ENCODE results near the gene PCDHGC4.

Gene PCDHGC4

DNA sequence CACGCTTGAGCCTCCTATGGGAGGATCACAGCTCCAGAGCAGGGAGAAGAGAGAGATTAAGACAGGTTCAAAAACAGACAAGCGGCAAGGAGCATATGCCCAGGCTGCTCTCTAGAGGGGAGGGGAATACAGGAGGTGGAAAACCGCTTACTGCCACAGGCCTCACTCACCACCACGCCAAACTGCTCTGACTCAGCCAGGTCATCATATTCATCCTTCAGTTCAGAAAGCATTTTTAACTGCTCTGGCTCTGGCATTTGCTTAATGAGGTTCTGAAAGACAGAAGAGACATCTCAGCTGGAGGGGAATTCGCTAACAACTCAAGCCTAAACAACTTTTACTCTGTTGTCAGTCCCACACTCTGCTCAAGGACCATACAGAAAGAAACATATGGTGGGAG lies 44.2 kb downstream of the PCDHGC4 start:
- TF ChIP-seq, protein P1, sequence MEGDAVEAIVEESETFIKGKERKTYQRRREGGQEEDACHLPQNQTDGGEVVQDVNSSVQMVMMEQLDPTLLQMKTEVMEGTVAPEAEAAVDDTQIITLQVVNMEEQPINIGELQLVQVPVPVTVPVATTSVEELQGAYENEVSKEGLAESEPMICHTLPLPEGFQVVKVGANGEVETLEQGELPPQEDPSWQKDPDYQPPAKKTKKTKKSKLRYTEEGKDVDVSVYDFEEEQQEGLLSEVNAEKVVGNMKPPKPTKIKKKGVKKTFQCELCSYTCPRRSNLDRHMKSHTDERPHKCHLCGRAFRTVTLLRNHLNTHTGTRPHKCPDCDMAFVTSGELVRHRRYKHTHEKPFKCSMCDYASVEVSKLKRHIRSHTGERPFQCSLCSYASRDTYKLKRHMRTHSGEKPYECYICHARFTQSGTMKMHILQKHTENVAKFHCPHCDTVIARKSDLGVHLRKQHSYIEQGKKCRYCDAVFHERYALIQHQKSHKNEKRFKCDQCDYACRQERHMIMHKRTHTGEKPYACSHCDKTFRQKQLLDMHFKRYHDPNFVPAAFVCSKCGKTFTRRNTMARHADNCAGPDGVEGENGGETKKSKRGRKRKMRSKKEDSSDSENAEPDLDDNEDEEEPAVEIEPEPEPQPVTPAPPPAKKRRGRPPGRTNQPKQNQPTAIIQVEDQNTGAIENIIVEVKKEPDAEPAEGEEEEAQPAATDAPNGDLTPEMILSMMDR (IDR thresholded peaks at IDR 0.05; ENCODE audit: insufficient read depth, low read length, poor library complexity, severe bottlenecking): no peak
- peak; percentile 41 for DNase-seq (ENCODE audit: extremely low read depth, insufficient read length)

DNA sequence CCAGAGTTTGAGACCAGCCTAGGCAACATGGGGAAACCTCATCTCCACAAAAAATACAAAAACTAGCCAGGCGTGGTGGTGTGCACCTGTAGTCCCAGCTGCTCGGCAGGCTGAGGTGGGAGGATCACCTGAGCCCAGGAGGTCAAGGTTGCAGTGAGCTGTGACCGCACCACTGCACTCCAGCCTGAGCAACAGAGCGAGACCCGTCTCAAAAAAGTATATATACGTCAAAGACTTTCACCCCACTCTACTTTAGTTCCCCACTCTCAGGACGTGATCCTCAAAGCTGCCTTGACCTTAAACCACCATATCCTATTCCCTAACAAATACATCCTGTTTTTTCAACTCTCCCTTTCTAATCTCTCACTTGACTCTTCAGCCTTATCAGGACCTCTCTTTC lies 45.0 kb downstream of the PCDHGC4 start:
- TF ChIP-seq, protein P1 (IDR thresholded peaks at IDR 0.05; ENCODE audit: insufficient read depth, low read length, poor library complexity, severe bottlenecking): no peak
- H3K36me3 ChIP-seq (ENCODE audit: control insufficient read depth, insufficient read depth, low read length): peaks cover 5% of the 10 kb centered on the region
- no peak overlapping the region for H3K4me3 ChIP-seq (replicated peaks; ENCODE audit: low read depth, low read length)
- DNase-seq (ENCODE audit: extremely low read depth, insufficient read length): peak; percentile 43
- no peaks in the 10 kb centered on the region for H3K27me3 ChIP-seq (replicated peaks; ENCODE audit: control insufficient read depth, insufficient read depth, low read length)

More for the DNA sequence above, 44.2 kb downstream of the PCDHGC4 start:
- peaks cover 8% of the 10 kb centered on the region for H3K36me3 ChIP-seq (ENCODE audit: control insufficient read depth, insufficient read depth, low read length)
- no peaks in the 10 kb centered on the region for H3K27me3 ChIP-seq (replicated peaks; ENCODE audit: control insufficient read depth, insufficient read depth, low read length)
- no peak overlapping the region for H3K4me3 ChIP-seq (replicated peaks; ENCODE audit: low read depth, low read length)

DNA sequence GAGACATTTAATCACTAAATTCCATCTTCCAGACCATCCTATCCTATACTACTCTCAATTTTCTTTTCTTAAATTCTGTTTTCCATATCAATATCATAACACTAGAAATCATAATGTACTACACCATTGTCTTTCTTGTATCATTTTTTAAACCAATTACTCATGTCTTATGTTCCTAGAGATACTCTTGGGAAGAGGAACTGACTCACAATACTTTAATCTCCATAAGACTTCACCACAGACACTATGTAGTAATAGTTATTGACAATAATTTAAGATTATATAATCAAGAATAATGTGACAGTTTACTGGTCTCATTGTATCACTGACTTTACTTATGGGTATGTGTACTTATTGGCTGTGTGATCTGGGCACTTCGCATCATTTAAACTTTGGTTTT lies 47.9 kb downstream of the PCDHGC4 start:
- Histone ChIP-seq H3K27me3 (replicated peaks; ENCODE audit: control insufficient read depth, insufficient read depth, low read length) (no peaks in the 10 kb centered on the region), H3K4me3 (replicated peaks; ENCODE audit: low read depth, low read length) (no peak overlapping the region), H3K36me3 (ENCODE audit: control insufficient read depth, insufficient read depth, low read length) (peaks cover 8% of the 10 kb centered on the region)
- DNase-seq (ENCODE audit: extremely low read depth, insufficient read length): no peak
- TF ChIP-seq, protein P1 (IDR thresholded peaks at IDR 0.05; ENCODE audit: insufficient read depth, low read length, poor library complexity, severe bottlenecking): no peak

DNA sequence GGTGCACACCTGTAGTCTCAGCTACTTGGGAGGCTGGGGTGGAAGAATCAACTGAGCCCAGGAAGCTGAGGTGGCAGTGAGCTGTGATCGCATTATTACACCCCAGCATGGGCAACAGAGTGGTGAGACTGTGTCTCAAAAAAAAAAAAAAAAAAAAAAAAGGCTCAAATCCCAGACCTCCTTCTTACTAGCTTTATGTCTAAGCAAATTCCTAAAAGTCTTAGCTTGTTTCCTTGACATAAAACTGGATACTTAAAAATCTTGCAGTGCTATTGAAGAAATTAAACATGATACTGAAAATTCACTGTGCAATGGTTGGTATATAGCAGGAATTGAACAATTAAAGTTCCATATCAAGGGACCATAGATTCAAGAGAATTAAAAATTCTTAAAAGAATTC lies 49.1 kb downstream of the PCDHGC4 start:
- no peak overlapping the region for H3K4me3 ChIP-seq (replicated peaks; ENCODE audit: low read depth, low read length)
- TF ChIP-seq, protein P1 (IDR thresholded peaks at IDR 0.05; ENCODE audit: insufficient read depth, low read length, poor library complexity, severe bottlenecking): no peak
- H3K27me3 ChIP-seq (replicated peaks; ENCODE audit: control insufficient read depth, insufficient read depth, low read length): no peaks in the 10 kb centered on the region
- DNase-seq (ENCODE audit: extremely low read depth, insufficient read length): no peak
- H3K36me3 ChIP-seq (ENCODE audit: control insufficient read depth, insufficient read depth, low read length): peaks cover 6% of the 10 kb centered on the region

DNA sequence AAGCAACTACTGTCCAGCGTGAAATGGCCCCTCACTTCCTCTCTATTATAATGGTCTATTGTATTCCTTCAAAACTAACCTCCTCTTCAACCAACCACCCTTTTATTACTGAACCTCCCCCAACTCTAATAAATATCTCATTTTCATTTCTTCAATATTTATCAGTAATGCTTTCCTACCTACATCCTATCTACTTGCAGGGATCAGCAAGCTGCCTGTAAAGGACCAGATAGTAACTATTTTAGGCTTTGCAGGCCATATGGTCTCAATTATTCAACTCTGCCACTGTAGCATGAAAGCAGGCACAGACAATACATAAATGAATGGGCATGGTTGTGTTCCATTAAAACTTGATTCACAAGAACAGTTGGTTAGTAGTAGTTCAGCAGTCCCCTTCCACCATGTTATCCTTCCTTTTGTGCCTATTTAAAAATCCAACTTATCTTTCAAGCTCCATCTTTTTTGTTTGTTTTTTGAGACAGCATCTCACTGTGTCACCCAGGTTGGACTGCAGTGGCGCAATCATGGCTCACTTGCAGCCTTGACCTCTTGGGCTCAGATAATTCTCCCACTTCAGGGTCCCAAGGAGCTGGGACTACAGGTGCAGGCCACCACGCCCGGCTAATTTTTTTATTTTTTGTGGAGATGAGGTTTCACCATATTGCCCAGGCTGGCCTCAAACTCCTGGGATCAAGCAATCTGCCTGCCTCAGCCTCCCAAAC lies 49.8 kb downstream of the PCDHGC4 start:
- no peak for DNase-seq (ENCODE audit: extremely low read depth, insufficient read length)
- H3K36me3 ChIP-seq (ENCODE audit: control insufficient read depth, insufficient read depth, low read length): peaks cover 6% of the 10 kb centered on the region
- no peak overlapping the region for H3K4me3 ChIP-seq (replicated peaks; ENCODE audit: low read depth, low read length)
- no peaks in the 10 kb centered on the region for H3K27me3 ChIP-seq (replicated peaks; ENCODE audit: control insufficient read depth, insufficient read depth, low read length)
- TF ChIP-seq, protein P1 (IDR thresholded peaks at IDR 0.05; ENCODE audit: insufficient read depth, low read length, poor library complexity, severe bottlenecking): no peak
